ENCODE measurements around the gene LRRC8D. TPM values are rescaled to one million over a fixed set of nuclear protein-coding genes. Genes with fewer than 3 reads are reported as not detected.
A peak's percentile ranks its signal among the peaks of the same experiment; 100 is the strongest.

The LRRC8D gene
- total and polyA plus RNA-seq, 2 of the 4 experiments (the other 2 are of a cell fraction) = 34.1 to 35.3 TPM

GRCh38 chr1:89936694-89937093 lies 115.9 kb downstream of the LRRC8D start:
- ChIA-PET CTCF (interaction anchor here (0.5 kb wide), 1 partner anchor 79 kb away, joined by 3 read pairs; no protein-coding TSS in a partner anchor), POLR2A (ENCODE audit: unreplicated experiment) (no interaction called here)
- no peak for ATAC-seq (ENCODE audit: low read depth)
- Histone ChIP-seq H3K4ac (ENCODE audit: low read depth, low read length) (no peak overlapping the region), H3K14ac (replicated peaks; ENCODE audit: low read depth, low read length) (no peak overlapping the region), H2BK20ac (ENCODE audit: low read depth, low read length) (no peak overlapping the region), H4K20me1 (ENCODE audit: insufficient read depth, low read length) (no peaks in the 10 kb centered on the region), H3K23ac (ENCODE audit: low read depth, low read length) (no peak overlapping the region), H3K4me3 (ENCODE audit: insufficient read depth, low read depth, low read length) (no peak overlapping the region), H3K9ac (ENCODE audit: low read depth, low read length) (no peak overlapping the region), H3K9me1 (ENCODE audit: insufficient read depth, low read length) (0 out of 2 replicates have a peak, but pooled peaks cover 7% of the 10 kb centered on the region), H3K18ac (ENCODE audit: low read depth, low read length) (no peak overlapping the region), H3K4me2 (ENCODE audit: low read depth, low read length) (no peak overlapping the region), H2BK120ac (ENCODE audit: low read depth, low read length) (no peak overlapping the region), H2AK9ac (replicated peaks; ENCODE audit: low read depth, low read length, poor library complexity) (no peak overlapping the region), H4K91ac (ENCODE audit: insufficient read depth, low read depth, low read length) (no peak overlapping the region), H2AFZ (replicated peaks; ENCODE audit: low read length, poor library complexity) (no peak overlapping the region), H4K8ac (ENCODE audit: low read depth in 2 of 2, low read length in 2 of 2) (no peak overlapping the region), H2BK5ac (ENCODE audit: low read depth, low read length, poor library complexity, severe bottlenecking) (no peak overlapping the region), H3K4me1 (ENCODE audit: control insufficient read depth, insufficient read depth, low read length) (peaks cover 3% of the 10 kb centered on the region), H4K5ac (ENCODE audit: low read depth, low read length) (no peak overlapping the region), H3K9me3 (ENCODE audit: control insufficient read depth, insufficient read depth, low read length) (no peaks in the 10 kb centered on the region), H3K79me1 (ENCODE audit: low read depth in 1 of 2, low read length in 2 of 2) (peaks cover 4 to 9% of the 10 kb centered on the region in 2 experiments; a peak in 1 of 4 replicates), H2AK5ac (ENCODE audit: low read depth, low read length) (no peak overlapping the region; the same call in 1 of the 2 replicates), H3K56ac (ENCODE audit: extremely low read depth, insufficient read depth, low read length) (no peak overlapping the region), H3K27ac (ENCODE audit: insufficient read depth, low read length) (no peak overlapping the region), H3K36me3 (ENCODE audit: control insufficient read depth, insufficient read depth, low read length) (peaks cover 11% of the 10 kb centered on the region), H2BK15ac (ENCODE audit: low read depth, low read length) (peak overlapping the region; percentile 1; the same call in 1 of the 3 replicates), H3K27me3 (ENCODE audit: control insufficient read depth, insufficient read depth, low read length) (no peaks in the 10 kb centered on the region)
- intact Hi-C loops (cut with micrococcal nuclease) = no loop called here
- no CpG with 5 or more reads among the region's 1 CpG for WGBS, 2 experiments (ENCODE audit: extremely low coverage in 2 of 2, insufficient read length in 1 of 2)
- no peak for TF ChIP-seq FOS (IDR thresholded peaks at IDR 0.05; ENCODE audit: low read depth, low read length)
- no peak for TF ChIP-seq NFE2L2 (IDR thresholded peaks at IDR 0.05; ENCODE audit: low read depth, low read length)
- TF ChIP-seq CTCF (conservative IDR thresholded peaks at IDR 0.05; ENCODE audit: low read depth, low read length) = no peak
- TF ChIP-seq CHD1 (IDR thresholded peaks at IDR 0.05; ENCODE audit: low read depth, low read length) = no peak
- TF ChIP-seq RAD21 (IDR thresholded peaks at IDR 0.05; ENCODE audit: low read length) = no peak
- no peak for TF ChIP-seq RFX5 (IDR thresholded peaks at IDR 0.05; ENCODE audit: low read depth, low read length)
- in situ Hi-C loops (cut with MboI; ENCODE audit: low sequenced_read_pairs) = no loop called here
- dilution Hi-C loops (cut with HindIII; ENCODE audit: low sequenced_read_pairs, unreplicated experiment) = no loop called here
- no TSS peak for BruUV-seq (replicated peaks)
- no peak for DNase-seq
